HepG2 (cell line): ENCODE results near the gene CSTF3. TPM values are rescaled to one million over a fixed set of nuclear protein-coding genes. Genes with fewer than 3 reads are reported as not detected.

Source experiments
- BHLHE40 ChIP-seq: IDR thresholded peaks from 2 replicates; pipeline ENCODE4 v1.6.1; 2011; ENCODE audit warnings: low read length, improper control_type of control experiment
- CENPT ChIP-seq: sonication (generic); formaldehyde crosslinking; IDR thresholded peaks from 2 replicates; pipeline ENCODE4 v1.8.0; 2022; ENCODE audit warnings: low read depth, mild to moderate bottlenecking, moderate library complexity, missing genetic modification reagents
- DBP ChIP-seq: sonication (generic); formaldehyde crosslinking; IDR thresholded peaks from 2 replicates; pipeline ENCODE4 v1.4.0; 2020; ENCODE audit warnings: missing genetic modification reagents; ENCODE audit errors: not compliant biosample characterization
- ELF1 ChIP-seq: sonication (generic); formaldehyde crosslinking; IDR thresholded peaks from 2 replicates; pipeline ENCODE4 v1.4.0; 2020; ENCODE audit warnings: missing genetic modification reagents
- GPN1 ChIP-seq: sonication (generic); formaldehyde crosslinking; IDR thresholded peaks from 2 replicates; pipeline ENCODE4 v1.5.1; 2020; ENCODE audit warnings: missing genetic modification reagents, borderline replicate concordance
- IRX3 ChIP-seq: sonication (generic); formaldehyde crosslinking; IDR thresholded peaks from 2 replicates; pipeline ENCODE4 v1.8.1; 2023; ENCODE audit warnings: mild to moderate bottlenecking, low read depth, missing genetic modification reagents, borderline replicate concordance
- KDM3A ChIP-seq: IDR thresholded peaks from 2 replicates; pipeline ENCODE4 v1.6.1; 2018; ENCODE audit warnings: low read depth, missing compliant biosample characterization
- KDM5B ChIP-seq: sonication (generic); formaldehyde crosslinking; IDR thresholded peaks from 2 replicates; pipeline ENCODE4 v1.4.0; 2020; ENCODE audit warnings: missing genetic modification reagents, mild to moderate bottlenecking, borderline replicate concordance
- RFX5 ChIP-seq: IDR thresholded peaks from 2 replicates; pipeline ENCODE4 v1.6.1; 2011; ENCODE audit warnings: low read depth, low read length, improper control_type of control experiment
- SALL2 ChIP-seq: sonication (generic); formaldehyde crosslinking; IDR thresholded peaks from 2 replicates; pipeline ENCODE4 v1.8.1; 2023; ENCODE audit warnings: mild to moderate bottlenecking, missing genetic modification reagents, inconsistent platforms
- THAP7 ChIP-seq: sonication (generic); formaldehyde crosslinking; IDR thresholded peaks from 2 replicates; pipeline ENCODE4 v1.8.1; 2023; ENCODE audit warnings: mild to moderate bottlenecking, missing genetic modification reagents
- TSC22D2 ChIP-seq: sonication (generic); formaldehyde crosslinking; IDR thresholded peaks from 2 replicates; pipeline ENCODE4 v1.5.1; 2020; ENCODE audit warnings: missing genetic modification reagents, mild to moderate bottlenecking, borderline replicate concordance
- ZGPAT ChIP-seq: IDR thresholded peaks from 2 replicates; pipeline ENCODE4 v1.6.1; 2016; ENCODE audit warnings: mild to moderate bottlenecking
- ZNF205 ChIP-seq: IDR thresholded peaks from 2 replicates; pipeline ENCODE4 v1.6.1; 2018; ENCODE audit warnings: missing biosample characterization, missing genetic modification reagents
- ZNF207 ChIP-seq: fragments of 450-650 bp; IDR thresholded peaks from 2 replicates; pipeline ENCODE4 v1.6.1; 2016; ENCODE audit warnings: antibody characterized with exemption, borderline replicate concordance
- ZNF260 ChIP-seq: sonication (generic); formaldehyde crosslinking; IDR thresholded peaks from 2 replicates; pipeline ENCODE4 v1.4.0; 2020; ENCODE audit warnings: missing genetic modification reagents, low read depth, mild to moderate bottlenecking, borderline replicate concordance
- ZNF501 ChIP-seq: sonication (generic); formaldehyde crosslinking; IDR thresholded peaks from 2 replicates; pipeline ENCODE4 v1.5.1; 2020; ENCODE audit warnings: mild to moderate bottlenecking, moderate library complexity, missing genetic modification reagents
- ZNF772 ChIP-seq: sonication (generic); formaldehyde crosslinking; IDR thresholded peaks from 2 replicates; pipeline ENCODE4 v1.5.0; 2020; ENCODE audit warnings: mild to moderate bottlenecking, missing genetic modification reagents
- ZUFSP ChIP-seq: sonication (generic); formaldehyde crosslinking; IDR thresholded peaks from 2 replicates; pipeline ENCODE4 v1.9.0; 2021; ENCODE audit warnings: missing genetic modification reagents, mild to moderate bottlenecking, borderline replicate concordance
- ZXDC ChIP-seq: sonication (generic); formaldehyde crosslinking; IDR thresholded peaks from 2 replicates; pipeline ENCODE4 v1.5.0; 2020; ENCODE audit warnings: mild to moderate bottlenecking, missing genetic modification reagents
- polyA plus RNA-seq, 8 experiments: library from polyadenylated mRNA; depleted of rRNA in 3 of 8; stranded (reverse) in 7 of 8; unstranded in 1 of 8; fragments of >200 nt; fragmentation: Illumina TruSeq in 4 of 8; extraction: Trizol in 4 of 8; gene quantifications; 2 replicates each; pipeline versions ENCODE4 v1.2.1 to v1.2.3, GENCODE V29; 2011 to 2016; ENCODE audit warnings: low read depth in 4 of 8, missing spikeins in 1 of 8, mixed read lengths in 1 of 8; ENCODE audit not compliant: insufficient read depth in 1 of 8
- total RNA-seq, 5 experiments: library from RNA; depleted of rRNA; stranded (reverse); fragments of >200 nt; fragmentation: Illumina TruSeq; extraction: Trizol; gene quantifications; 2 replicates each; pipeline ENCODE4 v1.2.3, GENCODE V29; 2016; ENCODE audit warnings: low read depth in 1 of 5

Gene CSTF3
- total and polyA plus RNA-seq, 2 of the 13 experiments (the other 11 are each of a cell fraction or from before 2014, with no cell fraction given), result 21.5 to 43.6 TPM

- TF ChIP-seq ZXDC (CRISPR knock-in tag) (0 out of 2 replicates have a peak, but pooled peaks have one; percentile 40), ZUFSP (CRISPR knock-in tag) (no peak), ZNF260 (CRISPR knock-in tag) (no peak), ZNF205 (CRISPR knock-in tag) (peak; percentile 72), THAP7 (CRISPR knock-in tag) (no peak), ZNF772 (CRISPR knock-in tag) (no peak; the same call in 1 of the 2 replicates), DBP (CRISPR knock-in tag) (no peak), KDM5B (CRISPR knock-in tag) (peak; percentile 98), SALL2 (CRISPR knock-in tag) (peak; percentile 61; the same call in 1 of the 2 replicates), ELF1 (peak; percentile 64), BHLHE40 (no peak), ZNF207 (no peak), IRX3 (CRISPR knock-in tag) (no peak), CENPT (CRISPR knock-in tag) (no peak), KDM3A (peak; percentile 34; the same call in 1 of the 2 replicates), TSC22D2 (CRISPR knock-in tag) (no peak), RFX5 (no peak), ZGPAT (CRISPR knock-in tag) (peak; percentile 85), ZNF501 (CRISPR knock-in tag) (0 out of 2 replicates have a peak, but pooled peaks have one; percentile 87), GPN1 (CRISPR knock-in tag) (no peak; the same call in 1 of the 2 replicates)
Measured at GRCh38 chr11:33039274-33040032, 121.8 kb downstream of the CSTF3 start, which contains the start of gene TCP11L1 (continued).
